Mesenchymal stem cell (in vitro differentiated cells and primary cell): Measurements from ENCODE around the gene EN2.
A peak's percentile ranks its signal among the peaks of the same experiment; 100 is the strongest.

Experiments
- DNase-seq: peaks from one replicate; pipeline ENCODE4 v3.0.0-alpha.2; 2013
- H2AFZ ChIP-seq: one replicate; pipeline ENCODE4 v1.6.1; 2013; ENCODE audit warnings: low read depth, mild to moderate bottlenecking, control low read depth, inconsistent platforms, low read length, moderate library complexity
- H2AK5ac ChIP-seq: 2 replicates; pipeline ENCODE4 v1.6.1; 2013; ENCODE audit warnings: low read length, moderate library complexity, mild to moderate bottlenecking, inconsistent platforms; ENCODE audit not compliant: severe bottlenecking
- H2BK120ac ChIP-seq: one replicate; pipeline ENCODE4 v1.6.1; 2013; ENCODE audit warnings: low read depth, mild to moderate bottlenecking, inconsistent platforms, low read length, moderate library complexity
- H2BK12ac ChIP-seq, 2 experiments: one replicate each; pipeline ENCODE4 v1.6.1; 2013; ENCODE audit warnings: inconsistent platforms in 2 of 2, low read length in 2 of 2, mild to moderate bottlenecking in 2 of 2, moderate library complexity in 2 of 2, control low read depth in 1 of 2
- H2BK15ac ChIP-seq: one replicate; pipeline ENCODE4 v1.6.1; 2013; ENCODE audit warnings: mild to moderate bottlenecking, low read depth, inconsistent platforms; ENCODE audit not compliant: poor library complexity, severe bottlenecking
- H2BK5ac ChIP-seq: 2 replicates; pipeline ENCODE4 v1.6.1; 2013; ENCODE audit warnings: low read depth, mild to moderate bottlenecking, low read length, control low read depth, inconsistent platforms; ENCODE audit not compliant: poor library complexity, severe bottlenecking
- H3K14ac ChIP-seq, 2 experiments: one replicate each; pipeline ENCODE4 v1.6.1; 2013; ENCODE audit warnings: inconsistent platforms in 2 of 2, low read length in 2 of 2, control low read depth in 1 of 2, mild to moderate bottlenecking in 1 of 2, moderate library complexity in 1 of 2
- H3K18ac ChIP-seq, 2 experiments: one replicate each; pipeline ENCODE4 v1.6.1; 2013; ENCODE audit warnings: inconsistent platforms in 2 of 2, low read length in 2 of 2, control low read depth in 1 of 2, low read depth in 1 of 2, mild to moderate bottlenecking in 1 of 2
- H3K23ac ChIP-seq, 2 experiments: one replicate each; pipeline ENCODE4 v1.6.1; 2013; ENCODE audit warnings: inconsistent platforms in 2 of 2, low read length in 2 of 2, mild to moderate bottlenecking in 2 of 2, moderate library complexity in 2 of 2, control low read depth in 1 of 2
- H3K27ac ChIP-seq: 2 replicates; pipeline ENCODE4 v1.5.1; 2013; ENCODE audit warnings: mild to moderate bottlenecking, moderate library complexity, low read length, control low read depth, inconsistent platforms; ENCODE audit not compliant: poor library complexity, severe bottlenecking
- H3K27me3 ChIP-seq, 2 experiments: 2 replicates each; pipeline versions ENCODE4 v1.6.1 to v1.7.0; 2013; ENCODE audit warnings: low read length in 2 of 2, mild to moderate bottlenecking in 2 of 2, moderate library complexity in 2 of 2, control low read depth in 1 of 2, inconsistent platforms in 1 of 2; ENCODE audit not compliant: control insufficient read depth in 1 of 2, insufficient read depth in 1 of 2
- H3K36me3 ChIP-seq, 2 experiments: 2 replicates each; pipeline versions ENCODE4 v1.6.1 to v1.7.0; 2013; ENCODE audit warnings: low read length in 2 of 2, control low read depth in 1 of 2, inconsistent platforms in 1 of 2, low read depth in 1 of 2, mild to moderate bottlenecking in 1 of 2; ENCODE audit not compliant: insufficient read depth in 2 of 2, control insufficient read depth in 1 of 2
- H3K4ac ChIP-seq, 2 experiments: one replicate each; pipeline ENCODE4 v1.6.1; 2013; ENCODE audit warnings: inconsistent platforms in 2 of 2, low read length in 2 of 2, mild to moderate bottlenecking in 2 of 2, moderate library complexity in 2 of 2, control low read depth in 1 of 2, low read depth in 1 of 2
- H3K4me1 ChIP-seq: 2 replicates; pipeline ENCODE4 v1.6.1; 2013; ENCODE audit warnings: low read depth, low read length, control low read depth; ENCODE audit not compliant: control insufficient read depth, insufficient read depth
- H3K4me2 ChIP-seq: 2 replicates; pipeline ENCODE4 v1.6.1; 2013; ENCODE audit warnings: low read length, mild to moderate bottlenecking, inconsistent platforms; ENCODE audit not compliant: poor library complexity, severe bottlenecking
- H3K4me3 ChIP-seq, 2 experiments: 2 replicates each; pipeline versions ENCODE4 v1.5.1 to v1.7.0; 2013; ENCODE audit warnings: low read length in 2 of 2, mild to moderate bottlenecking in 2 of 2, control low read depth in 1 of 2, low read depth in 1 of 2; ENCODE audit not compliant: insufficient read depth in 1 of 2
- H3K79me1 ChIP-seq: replicated peaks from 2 replicates; pipeline ENCODE4 v1.6.1; 2013; ENCODE audit warnings: mild to moderate bottlenecking, control low read depth, low read length, inconsistent platforms; ENCODE audit not compliant: poor library complexity, severe bottlenecking
- H3K9ac ChIP-seq: 2 replicates; pipeline ENCODE4 v1.7.0; 2013; ENCODE audit warnings: mild to moderate bottlenecking, low read length, moderate library complexity
- H3K9me3 ChIP-seq: 2 replicates; pipeline ENCODE4 v1.7.0; 2013; ENCODE audit warnings: mild to moderate bottlenecking, low read length; ENCODE audit not compliant: control insufficient read depth
- H4K8ac ChIP-seq: one replicate; pipeline ENCODE4 v1.6.1; 2013; ENCODE audit warnings: inconsistent platforms, mild to moderate bottlenecking, low read length, moderate library complexity
- H4K91ac ChIP-seq: one replicate; pipeline ENCODE4 v1.6.1; 2013; ENCODE audit warnings: mild to moderate bottlenecking, low read length, inconsistent platforms
- WGBS: methylation state at CpG from one replicate; pipeline ENCODE4 v1.1.7; 2013; ENCODE audit warnings: mixed read lengths; 5-methylcytosine and 5-hydroxymethylcytosine counted together

EN2 gene

GRCh38 chr7:155457544-155458110 lies 302 bp upstream of the EN2 start:
- Histone ChIP-seq H3K9ac (no peak overlapping the region), H3K4me2 (peak overlapping the region; percentile 86), H3K23ac (no peak overlapping the region), H3K4ac (no peak overlapping the region), H3K4me1 (peaks cover 34% of the 10 kb centered on the region), H2BK120ac (no peak overlapping the region), H2BK15ac (no peak overlapping the region), H2BK12ac (no peak overlapping the region), H4K91ac (no peak overlapping the region), H3K79me1 (no peaks in the 10 kb centered on the region), H2AFZ (no peak overlapping the region), H3K9me3 (peaks cover 2% of the 10 kb centered on the region), H2BK5ac (no peak overlapping the region), H3K4me3 (peak overlapping the region; percentile 18 to 75), H3K36me3 (no peaks in the 10 kb centered on the region), H4K8ac (no peak overlapping the region), H3K27ac (no peak overlapping the region), H2AK5ac (no peak overlapping the region), H3K27me3 (peaks cover 82 to 90% of the 10 kb centered on the region in 2 experiments), H3K18ac (no peak overlapping the region), H3K14ac (no peak overlapping the region)
- no peak for DNase-seq
- WGBS, result 3% methylated on average over 31 of the region's 98 CpGs

- H2BK12ac ChIP-seq, result no peak overlapping the region
- H3K36me3 ChIP-seq, result no peaks in the 10 kb centered on the region
- H3K4me1 ChIP-seq, result peaks cover 31% of the 10 kb centered on the region
- H3K4ac ChIP-seq, result no peak overlapping the region
- no peak overlapping the region for H3K14ac ChIP-seq
- peak overlapping the region; percentile 70 for H3K4me2 ChIP-seq
- no peak overlapping the region for H2BK5ac ChIP-seq
- no peak overlapping the region for H2BK15ac ChIP-seq
- no peak overlapping the region for H3K4me3 ChIP-seq
- H3K23ac ChIP-seq, result no peak overlapping the region
- peaks cover 80 to 91% of the 10 kb centered on the region in 2 experiments for H3K27me3 ChIP-seq
- no peak overlapping the region for H2AFZ ChIP-seq
- no peaks in the 10 kb centered on the region for H3K79me1 ChIP-seq
- no peak overlapping the region for H4K91ac ChIP-seq
- no peak overlapping the region for H3K18ac ChIP-seq
- H3K9me3 ChIP-seq, result no peaks in the 10 kb centered on the region
- WGBS, result 1% methylated on average over 44 of the region's 68 CpGs
- H4K8ac ChIP-seq, result no peak overlapping the region
- H2AK5ac ChIP-seq, result no peak overlapping the region
- no peak overlapping the region for H3K27ac ChIP-seq
- H2BK120ac ChIP-seq, result no peak overlapping the region
- no peak for DNase-seq
- H3K9ac ChIP-seq, result no peak overlapping the region
Measured at GRCh38 chr7:155458878-155459699, 1.2 kb downstream of the EN2 start.

DNA sequence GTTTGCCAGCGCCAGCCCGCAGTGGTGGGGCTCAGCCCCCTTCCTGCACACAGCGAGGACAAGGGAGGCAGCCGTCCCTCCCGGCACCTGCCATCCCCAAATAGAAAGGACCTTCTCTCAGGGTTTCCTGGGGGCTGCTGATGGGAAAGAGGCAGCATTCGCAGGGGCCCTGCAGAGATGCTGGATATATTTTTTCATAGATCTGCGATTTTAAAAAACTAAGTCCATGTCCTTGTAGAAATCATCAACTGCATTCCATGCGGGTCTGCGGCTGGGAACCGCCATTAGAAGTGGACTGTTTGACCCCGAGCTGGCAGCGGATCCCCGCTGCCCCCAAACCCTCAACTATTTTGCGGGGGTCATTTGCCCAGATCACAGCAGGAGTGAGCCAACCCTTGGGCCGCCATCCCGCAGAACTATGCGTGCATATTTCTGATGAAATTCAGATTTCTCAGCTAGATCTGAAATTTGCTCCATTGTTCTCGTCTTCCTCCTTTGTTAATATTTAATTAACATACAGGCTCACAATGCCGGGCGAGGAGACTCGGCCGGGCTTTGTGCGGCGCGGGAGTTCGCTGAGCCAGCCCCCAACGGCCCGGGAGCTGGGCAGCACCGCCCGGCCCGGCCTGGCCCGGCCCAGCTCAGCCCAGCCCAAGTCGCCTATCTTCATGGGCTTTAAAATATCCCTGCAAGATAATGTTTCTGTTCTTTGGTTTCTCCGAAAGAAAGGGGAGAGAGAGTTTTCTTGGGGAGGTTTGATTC lies 2.0 kb downstream of the EN2 start:
- no peaks in the 10 kb centered on the region for H3K79me1 ChIP-seq
- DNase-seq, result no peak
- H3K23ac ChIP-seq, result no peak overlapping the region
- no peaks in the 10 kb centered on the region for H3K36me3 ChIP-seq
- no peak overlapping the region for H3K9ac ChIP-seq
- no peak overlapping the region for H2BK120ac ChIP-seq
- no peak overlapping the region for H3K4me3 ChIP-seq
- peaks cover 78 to 91% of the 10 kb centered on the region in 2 experiments for H3K27me3 ChIP-seq
- H3K4me2 ChIP-seq, result no peak overlapping the region
- H3K4me1 ChIP-seq, result peaks cover 26% of the 10 kb centered on the region
- no peak overlapping the region for H4K8ac ChIP-seq
- H2AFZ ChIP-seq, result no peak overlapping the region
- no peak overlapping the region for H3K14ac ChIP-seq
- H3K9me3 ChIP-seq, result no peaks in the 10 kb centered on the region
- 9% methylated on average over 33 of the region's 34 CpGs for WGBS
- no peak overlapping the region for H2BK15ac ChIP-seq
- H2AK5ac ChIP-seq, result no peak overlapping the region
- H3K27ac ChIP-seq, result no peak overlapping the region
- H3K18ac ChIP-seq, result no peak overlapping the region
- no peak overlapping the region for H2BK5ac ChIP-seq
- H3K4ac ChIP-seq, result no peak overlapping the region
- H4K91ac ChIP-seq, result no peak overlapping the region
- H2BK12ac ChIP-seq, result no peak overlapping the region
